Liver (tissue), 3 donors: ENCODE measurements around the gene ADNP2.

ENCODE experiments used
- ATF3 ChIP-seq: IDR thresholded peaks from 2 replicates; pipeline ENCODE4 v1.6.1; 2016; ENCODE audit warnings: antibody characterized with exemption
- CTCF ChIP-seq: fragments of 150-350 bp; IDR thresholded peaks from 2 replicates; pipeline ENCODE4 v1.5.1; 2017; ENCODE audit warnings: improper control_type of control experiment, low read depth, low read length; ENCODE audit not compliant: missing input control
- EGR1 ChIP-seq, 2 donors: IDR thresholded peaks; 2 replicates each; pipeline ENCODE4 v1.6.1; 2016 to 2018; ENCODE audit warnings: antibody characterized with exemption in 2 of 2, low read depth in 2 of 2
- MAX ChIP-seq: IDR thresholded peaks from 2 replicates; pipeline ENCODE4 v1.6.1; 2016; ENCODE audit warnings: antibody characterized with exemption
- RAD21 ChIP-seq, 2 donors: IDR thresholded peaks; 2 replicates each; pipeline ENCODE4 v1.6.1; 2016; ENCODE audit warnings: antibody characterized with exemption in 2 of 2, mild to moderate bottlenecking in 2 of 2
- RXRA ChIP-seq, 2 donors: IDR thresholded peaks; 2 replicates each; pipeline ENCODE4 v1.6.1; 2017 to 2018; ENCODE audit warnings: antibody characterized with exemption in 2 of 2, mild to moderate bottlenecking in 1 of 2
- SP1 ChIP-seq: IDR thresholded peaks from 2 replicates; pipeline ENCODE4 v1.6.1; 2018; ENCODE audit warnings: antibody characterized with exemption, mild to moderate bottlenecking
- YY1 ChIP-seq: IDR thresholded peaks from 2 replicates; pipeline ENCODE4 v1.6.1; 2016; ENCODE audit warnings: antibody characterized with exemption, mild to moderate bottlenecking
- donor health status: healthy.
- donor health status: healthy.

- TF ChIP-seq CTCF (no peak), MAX (no peak), SP1 (no peak), EGR1 (IDR thresholded peaks at IDR 0.05; ENCODE audit: low read depth in 2 of 2) (no peak), RAD21 (IDR thresholded peaks at IDR 0.05) (no peak), ATF3 (no peak), YY1 (no peak), RXRA (IDR thresholded peaks at IDR 0.05) (no peak)
Measured at GRCh38 chr18:80168346-80168745, 59.3 kb downstream of the ADNP2 start.
